GM12801 (cell line): ENCODE measurements around the gene KDM4B.

Source experiments
- TF ChIP-seq, protein P1 (sequence below): IDR thresholded peaks from one replicate; pipeline ENCODE4 v1.5.1; 2011; ENCODE audit warnings: control low read depth; ENCODE audit not compliant: insufficient read length; ENCODE audit errors: extremely low read depth

Gene KDM4B

DNA sequence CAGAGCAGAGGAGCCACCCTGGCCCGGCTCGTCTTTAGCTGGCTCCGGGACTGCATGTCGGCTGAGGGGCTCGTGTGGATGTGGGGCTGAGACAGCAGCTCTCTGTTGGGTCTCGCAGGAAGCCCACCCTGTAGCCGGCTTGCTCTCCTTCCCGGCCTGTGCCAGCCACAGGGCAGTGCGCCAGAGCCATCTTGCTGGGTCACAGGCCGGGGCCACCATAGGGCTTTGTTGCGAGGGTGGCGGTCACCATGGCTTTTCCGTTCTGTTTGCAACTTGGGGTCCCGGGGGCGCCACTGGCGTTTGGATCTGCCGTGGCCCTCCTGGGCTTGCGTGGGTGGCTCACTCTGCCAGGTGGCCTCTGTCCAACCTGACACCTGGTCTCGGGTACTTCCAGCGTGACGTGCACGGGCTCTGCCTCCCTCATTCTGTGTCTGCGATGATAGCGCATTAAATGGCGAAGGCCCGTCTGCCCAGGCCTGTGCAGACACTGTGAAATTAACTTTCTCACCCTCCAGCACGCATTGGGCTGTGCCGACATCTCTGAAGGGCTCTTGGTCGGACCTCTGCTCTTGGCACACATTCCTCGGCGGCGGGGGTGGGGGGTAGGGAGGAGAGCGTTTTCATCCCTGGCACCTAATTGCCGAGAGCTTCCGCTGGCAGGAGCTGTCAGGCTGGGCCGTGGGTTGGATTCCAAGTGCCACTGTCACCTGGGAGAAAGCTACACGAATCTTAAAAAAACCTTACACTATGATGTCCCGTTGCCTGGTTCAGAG lies 95.1 kb downstream of the KDM4B start:
- TF ChIP-seq, protein P1, sequence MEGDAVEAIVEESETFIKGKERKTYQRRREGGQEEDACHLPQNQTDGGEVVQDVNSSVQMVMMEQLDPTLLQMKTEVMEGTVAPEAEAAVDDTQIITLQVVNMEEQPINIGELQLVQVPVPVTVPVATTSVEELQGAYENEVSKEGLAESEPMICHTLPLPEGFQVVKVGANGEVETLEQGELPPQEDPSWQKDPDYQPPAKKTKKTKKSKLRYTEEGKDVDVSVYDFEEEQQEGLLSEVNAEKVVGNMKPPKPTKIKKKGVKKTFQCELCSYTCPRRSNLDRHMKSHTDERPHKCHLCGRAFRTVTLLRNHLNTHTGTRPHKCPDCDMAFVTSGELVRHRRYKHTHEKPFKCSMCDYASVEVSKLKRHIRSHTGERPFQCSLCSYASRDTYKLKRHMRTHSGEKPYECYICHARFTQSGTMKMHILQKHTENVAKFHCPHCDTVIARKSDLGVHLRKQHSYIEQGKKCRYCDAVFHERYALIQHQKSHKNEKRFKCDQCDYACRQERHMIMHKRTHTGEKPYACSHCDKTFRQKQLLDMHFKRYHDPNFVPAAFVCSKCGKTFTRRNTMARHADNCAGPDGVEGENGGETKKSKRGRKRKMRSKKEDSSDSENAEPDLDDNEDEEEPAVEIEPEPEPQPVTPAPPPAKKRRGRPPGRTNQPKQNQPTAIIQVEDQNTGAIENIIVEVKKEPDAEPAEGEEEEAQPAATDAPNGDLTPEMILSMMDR, result no peak

DNA sequence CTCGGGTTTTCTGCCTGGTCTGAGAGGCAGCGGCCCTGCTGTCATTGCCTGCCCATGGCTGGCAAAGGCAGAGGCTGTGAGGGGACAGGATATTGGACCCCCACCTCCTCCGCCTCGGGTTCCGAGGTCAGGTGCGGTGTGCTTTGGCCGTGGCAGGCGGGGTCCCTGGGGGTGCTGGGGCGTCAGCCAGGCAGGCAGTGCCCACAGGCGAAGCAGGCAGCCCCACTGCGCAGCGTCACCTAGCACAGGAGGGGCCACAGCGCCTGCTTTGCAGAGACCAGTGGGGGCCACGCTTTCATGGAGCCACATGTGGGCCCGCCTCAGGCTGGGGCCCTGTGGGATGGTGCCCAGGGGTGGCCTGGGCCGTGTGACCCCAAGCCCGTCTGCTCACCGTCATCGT lies 96.0 kb downstream of the KDM4B start:
- TF ChIP-seq, protein P1, result no peak

DNA sequence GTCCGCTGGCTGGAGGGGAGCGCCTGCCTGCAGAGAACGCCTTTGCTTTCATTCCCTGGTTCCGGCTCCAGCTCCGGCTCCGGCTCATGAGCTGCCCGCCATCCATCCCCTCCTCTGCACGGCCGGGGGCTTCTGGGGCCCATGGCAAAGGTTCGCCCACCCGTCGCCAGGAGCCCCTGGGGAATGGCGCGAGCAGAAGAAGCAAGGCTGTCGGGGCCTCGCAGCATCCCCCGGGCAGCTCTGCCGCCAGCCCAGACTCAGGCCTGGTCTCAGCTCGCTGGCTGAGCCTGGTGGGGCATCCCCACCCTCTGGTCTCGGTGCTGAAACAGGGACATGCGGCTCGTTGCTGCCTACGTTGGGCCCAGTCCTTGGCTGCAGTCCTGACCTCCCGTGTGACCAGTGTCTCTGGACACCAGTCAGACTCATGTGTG lies 96.8 kb downstream of the KDM4B start:
- TF ChIP-seq, protein P1, result no peak

DNA sequence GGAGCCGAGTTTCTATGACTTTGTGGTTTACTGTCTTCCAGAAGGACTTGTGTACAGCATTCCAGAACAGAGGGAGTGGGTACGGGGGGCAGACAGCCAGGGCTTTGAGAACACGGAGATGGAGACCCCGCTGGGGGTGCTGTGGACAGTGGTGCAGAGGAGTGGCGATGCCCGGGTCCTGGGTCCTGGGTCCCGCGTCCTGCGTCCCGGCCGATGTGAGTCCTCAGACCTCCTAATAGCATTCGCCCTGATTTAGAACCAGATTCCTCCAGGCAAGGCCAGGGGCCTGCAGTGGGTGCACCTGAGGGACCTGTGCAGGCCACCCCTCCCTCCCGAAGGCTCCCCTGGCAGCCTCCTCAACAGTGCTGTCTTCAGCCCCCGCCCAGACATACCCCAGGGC lies 97.9 kb downstream of the KDM4B start:
- TF ChIP-seq, protein P1, result no peak

DNA sequence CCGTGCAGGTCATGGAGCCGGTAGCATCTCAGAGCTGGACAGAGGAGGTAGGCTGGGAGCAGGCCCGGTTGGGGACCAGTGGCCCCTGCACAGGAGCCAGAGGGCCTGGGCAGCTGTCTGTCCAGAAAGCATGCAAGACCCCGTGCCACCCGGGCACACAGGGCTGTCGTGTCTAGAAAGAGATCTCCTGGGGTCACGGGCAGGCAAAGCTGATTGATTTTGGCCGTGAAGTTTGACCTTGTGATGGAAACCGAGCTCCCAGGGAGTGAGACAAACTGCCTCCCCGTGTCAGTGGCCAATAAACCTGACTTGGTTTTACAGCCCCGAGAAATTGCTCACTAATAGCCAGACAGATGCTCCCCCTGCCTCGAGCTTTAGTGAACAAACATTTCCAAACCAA lies 98.8 kb downstream of the KDM4B start:
- TF ChIP-seq, protein P1, result no peak

- TF ChIP-seq, protein P1, result no peak
These were observed 99.5 kb downstream of the KDM4B start for GRCh38 chr19:5068233-5069072.

- TF ChIP-seq, protein P1, result no peak
These were observed 101.4 kb downstream of the KDM4B start for GRCh38 chr19:5070331-5070730.
